Activated naive CD4-positive, alpha-beta T cell treated with anti-CD3 and anti-CD28 coated beads, Interleukin-2, amount 10 ng/mL, durations not matched to agents 7 days and 5 days (primary cell): ENCODE results near the gene SEZ6.

Experiments
- CTCF ChIA-PET: fragments of 350-600 bp; sonication (Branson Sonifier 250); formaldehyde crosslinking; loops from one replicate; lab custom pipeline; 2021; ENCODE audit warnings: antibody characterized with exemption; lab: Charles Lee
- DNase-seq: peaks from one replicate; pipeline ENCODE4 v3.0.0-alpha.2; 2020
- H3K27ac Mint-ChIP-seq: one replicate; pipeline ENCODE4 v1.8.0; 2021; ENCODE audit warnings: mild to moderate bottlenecking, moderate library complexity, mixed read lengths
- H3K27me3 Mint-ChIP-seq: one replicate; pipeline ENCODE4 v1.8.0; 2021; ENCODE audit warnings: mild to moderate bottlenecking, mixed read lengths
- H3K36me3 Mint-ChIP-seq: one replicate; pipeline ENCODE4 v1.8.0; 2021; ENCODE audit warnings: mixed read lengths
- H3K4me1 Mint-ChIP-seq: one replicate; pipeline ENCODE4 v1.8.0; 2021; ENCODE audit warnings: mixed read lengths
- H3K4me3 Mint-ChIP-seq: one replicate; pipeline ENCODE4 v1.8.0; 2021; ENCODE audit warnings: mild to moderate bottlenecking, moderate library complexity, mixed read lengths
- H3K9me3 Mint-ChIP-seq: one replicate; pipeline ENCODE4 v1.8.0; 2021; ENCODE audit warnings: mixed read lengths

SEZ6 gene, protein sequence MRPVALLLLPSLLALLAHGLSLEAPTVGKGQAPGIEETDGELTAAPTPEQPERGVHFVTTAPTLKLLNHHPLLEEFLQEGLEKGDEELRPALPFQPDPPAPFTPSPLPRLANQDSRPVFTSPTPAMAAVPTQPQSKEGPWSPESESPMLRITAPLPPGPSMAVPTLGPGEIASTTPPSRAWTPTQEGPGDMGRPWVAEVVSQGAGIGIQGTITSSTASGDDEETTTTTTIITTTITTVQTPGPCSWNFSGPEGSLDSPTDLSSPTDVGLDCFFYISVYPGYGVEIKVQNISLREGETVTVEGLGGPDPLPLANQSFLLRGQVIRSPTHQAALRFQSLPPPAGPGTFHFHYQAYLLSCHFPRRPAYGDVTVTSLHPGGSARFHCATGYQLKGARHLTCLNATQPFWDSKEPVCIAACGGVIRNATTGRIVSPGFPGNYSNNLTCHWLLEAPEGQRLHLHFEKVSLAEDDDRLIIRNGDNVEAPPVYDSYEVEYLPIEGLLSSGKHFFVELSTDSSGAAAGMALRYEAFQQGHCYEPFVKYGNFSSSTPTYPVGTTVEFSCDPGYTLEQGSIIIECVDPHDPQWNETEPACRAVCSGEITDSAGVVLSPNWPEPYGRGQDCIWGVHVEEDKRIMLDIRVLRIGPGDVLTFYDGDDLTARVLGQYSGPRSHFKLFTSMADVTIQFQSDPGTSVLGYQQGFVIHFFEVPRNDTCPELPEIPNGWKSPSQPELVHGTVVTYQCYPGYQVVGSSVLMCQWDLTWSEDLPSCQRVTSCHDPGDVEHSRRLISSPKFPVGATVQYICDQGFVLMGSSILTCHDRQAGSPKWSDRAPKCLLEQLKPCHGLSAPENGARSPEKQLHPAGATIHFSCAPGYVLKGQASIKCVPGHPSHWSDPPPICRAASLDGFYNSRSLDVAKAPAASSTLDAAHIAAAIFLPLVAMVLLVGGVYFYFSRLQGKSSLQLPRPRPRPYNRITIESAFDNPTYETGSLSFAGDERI

DNA sequence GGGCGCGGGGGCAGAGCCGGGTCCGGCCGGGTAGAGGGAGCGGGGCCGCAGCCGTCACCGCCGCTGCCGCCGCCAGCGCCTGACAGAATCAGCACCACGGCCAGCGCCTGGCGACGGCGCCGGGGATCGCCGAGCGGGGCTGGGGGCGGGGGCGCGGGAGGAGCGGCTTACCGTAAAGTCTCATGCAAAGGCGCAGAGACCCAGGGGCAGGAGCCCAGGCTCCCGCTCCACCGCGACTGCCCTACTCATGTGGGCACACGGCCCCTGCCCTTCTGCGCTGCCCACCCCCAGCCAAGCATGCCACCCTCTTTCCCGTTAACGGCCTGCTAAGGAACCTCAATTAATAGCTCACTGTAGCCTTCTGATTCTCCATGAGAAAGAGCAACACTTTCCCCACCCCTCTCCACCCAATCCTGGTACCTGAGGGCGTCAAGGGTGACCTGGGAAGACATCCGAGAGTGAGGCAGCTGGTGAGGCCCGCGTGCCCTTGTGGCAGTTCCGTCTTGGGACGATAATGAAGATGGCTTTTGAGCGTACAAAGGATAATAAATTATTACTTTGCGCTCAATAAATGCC is at the start of gene SEZ6:
TSS of gene SEZ6 (minus strand) at position 98 of the 576 bp plus-strand sequence. CDS start 164 bp downstream, outside the sequence.
- H3K4me3 Mint-ChIP-seq: no peak within 1 kb of the TSS
- H3K9me3 Mint-ChIP-seq: no peaks in the 10 kb centered on the region
- CTCF ChIA-PET: interaction anchor here (1.1 to 1.8 kb wide), 2 partner anchors 14 to 23 kb away, joined by 3 to 4 read pairs; no protein-coding TSS in a partner anchor
- no peak within 1 kb of the TSS for H3K27ac Mint-ChIP-seq
- H3K36me3 Mint-ChIP-seq: no peaks in the 10 kb centered on the region
- DNase-seq: peak; percentile 80
- peaks cover 3% of the 10 kb centered on the region for H3K4me1 Mint-ChIP-seq
- H3K27me3 Mint-ChIP-seq: peaks cover 88% of the 10 kb centered on the region

DNA sequence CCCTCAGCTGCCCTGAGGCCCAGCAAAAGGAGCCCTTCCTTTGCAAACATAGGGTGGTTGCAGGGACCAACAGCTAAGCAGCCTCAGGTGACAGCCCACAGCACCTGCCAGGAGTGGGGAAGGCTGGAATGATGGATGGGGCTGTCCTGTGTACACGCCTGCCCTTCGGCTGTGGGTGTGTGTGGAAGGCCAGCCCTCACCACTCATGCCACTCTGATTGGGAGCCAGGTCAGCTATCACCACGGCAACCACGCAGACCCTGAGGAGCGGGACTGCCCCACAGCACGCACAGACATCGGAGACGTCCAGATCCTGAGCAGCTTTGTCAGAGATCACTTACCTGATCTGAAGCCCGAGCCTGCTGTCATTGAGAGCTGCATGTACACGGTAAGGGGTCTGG is 49.0 kb upstream of the SEZ6 start:
- Mint-ChIP-seq H3K4me1 (no peaks in the 10 kb centered on the region), H3K27ac (no peak overlapping the region), H3K9me3 (no peaks in the 10 kb centered on the region), H3K27me3 (peaks cover 22% of the 10 kb centered on the region), H3K4me3 (no peak overlapping the region), H3K36me3 (no peaks in the 10 kb centered on the region)
- CTCF ChIA-PET: interaction anchor here (1.0 kb wide), 1 partner anchor 89 kb away, joined by 3 read pairs; no protein-coding TSS in a partner anchor
- DNase-seq: no peak

DNA sequence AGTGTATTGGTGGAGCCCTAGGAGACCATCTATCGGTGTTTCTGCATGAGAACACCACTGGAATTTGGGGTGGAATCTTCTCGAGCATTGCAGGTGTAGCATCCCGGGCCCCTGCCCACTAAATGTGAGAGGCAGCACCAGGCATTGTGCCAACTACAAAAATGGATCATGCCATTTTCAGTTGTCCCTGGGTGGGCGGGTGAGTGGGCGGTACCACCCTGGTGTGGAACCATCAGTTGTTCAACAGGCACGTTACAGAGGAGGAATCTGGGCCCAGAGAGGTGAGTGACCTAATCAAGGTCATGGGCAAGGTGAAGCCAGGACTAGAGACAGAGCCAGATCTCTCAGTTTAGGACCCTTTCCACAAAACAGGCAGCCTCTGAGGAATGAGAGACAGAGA is 45.9 kb upstream of the SEZ6 start:
- H3K27ac Mint-ChIP-seq: no peak overlapping the region
- CTCF ChIA-PET: interaction anchor here (0.5 kb wide), 1 partner anchor 325 kb away, joined by 3 read pairs; no protein-coding TSS in a partner anchor
- no peak overlapping the region for H3K4me3 Mint-ChIP-seq
- H3K9me3 Mint-ChIP-seq: no peaks in the 10 kb centered on the region
- DNase-seq: no peak
- H3K36me3 Mint-ChIP-seq: no peaks in the 10 kb centered on the region
- H3K4me1 Mint-ChIP-seq: no peaks in the 10 kb centered on the region
- H3K27me3 Mint-ChIP-seq: peaks cover 32% of the 10 kb centered on the region

DNA sequence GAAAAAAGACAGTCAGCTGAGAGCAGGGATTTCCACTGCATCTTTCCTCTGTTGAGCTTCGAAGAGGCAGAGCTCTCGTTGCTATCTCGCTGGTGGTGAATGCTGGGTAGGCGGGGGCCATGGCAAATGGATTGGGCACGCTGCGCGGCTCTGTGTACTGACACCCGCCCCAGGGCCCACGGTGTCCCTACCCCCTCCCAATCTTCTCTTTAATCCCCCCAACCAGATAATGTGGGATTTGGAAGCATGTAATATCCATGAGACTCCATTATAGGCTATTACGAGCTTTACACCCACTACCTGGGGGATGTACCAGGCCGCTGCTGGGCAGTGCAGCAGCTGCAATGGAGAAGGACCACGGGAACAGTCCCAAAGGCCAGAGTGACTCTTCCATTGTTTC is 45.4 kb upstream of the SEZ6 start:
- no peak for DNase-seq
- Mint-ChIP-seq H3K27me3 (peaks cover 34% of the 10 kb centered on the region), H3K4me1 (no peaks in the 10 kb centered on the region), H3K36me3 (no peaks in the 10 kb centered on the region), H3K4me3 (no peak overlapping the region), H3K27ac (no peak overlapping the region), H3K9me3 (no peaks in the 10 kb centered on the region)
- CTCF ChIA-PET: interaction anchor here (0.5 kb wide), 1 partner anchor 324 kb away, joined by 3 read pairs; no protein-coding TSS in a partner anchor

DNA sequence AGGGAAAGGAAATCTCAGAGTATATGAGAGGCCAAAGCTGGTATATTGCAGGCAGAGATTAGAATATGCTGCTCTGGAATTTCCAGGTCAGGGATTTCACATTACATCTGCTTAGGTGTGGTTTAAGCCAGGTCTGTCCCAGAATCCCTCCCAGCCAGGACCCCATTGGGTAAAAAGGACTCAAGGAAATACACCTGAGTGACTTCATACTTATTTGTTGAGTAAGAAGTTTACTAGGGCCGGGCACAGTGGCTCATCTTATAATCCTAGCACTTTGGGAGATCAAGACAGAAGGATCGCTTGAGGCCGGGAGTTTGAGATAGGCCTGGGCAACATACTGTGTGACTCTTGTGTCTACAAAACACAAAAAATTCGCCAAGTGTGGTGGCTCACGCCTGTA is 44.3 kb upstream of the SEZ6 start:
- Mint-ChIP-seq H3K27ac (no peak overlapping the region), H3K27me3 (peaks cover 28% of the 10 kb centered on the region), H3K9me3 (no peaks in the 10 kb centered on the region), H3K4me3 (no peak overlapping the region), H3K4me1 (no peaks in the 10 kb centered on the region), H3K36me3 (no peaks in the 10 kb centered on the region)
- CTCF ChIA-PET: no interaction called here
- DNase-seq: no peak

DNA sequence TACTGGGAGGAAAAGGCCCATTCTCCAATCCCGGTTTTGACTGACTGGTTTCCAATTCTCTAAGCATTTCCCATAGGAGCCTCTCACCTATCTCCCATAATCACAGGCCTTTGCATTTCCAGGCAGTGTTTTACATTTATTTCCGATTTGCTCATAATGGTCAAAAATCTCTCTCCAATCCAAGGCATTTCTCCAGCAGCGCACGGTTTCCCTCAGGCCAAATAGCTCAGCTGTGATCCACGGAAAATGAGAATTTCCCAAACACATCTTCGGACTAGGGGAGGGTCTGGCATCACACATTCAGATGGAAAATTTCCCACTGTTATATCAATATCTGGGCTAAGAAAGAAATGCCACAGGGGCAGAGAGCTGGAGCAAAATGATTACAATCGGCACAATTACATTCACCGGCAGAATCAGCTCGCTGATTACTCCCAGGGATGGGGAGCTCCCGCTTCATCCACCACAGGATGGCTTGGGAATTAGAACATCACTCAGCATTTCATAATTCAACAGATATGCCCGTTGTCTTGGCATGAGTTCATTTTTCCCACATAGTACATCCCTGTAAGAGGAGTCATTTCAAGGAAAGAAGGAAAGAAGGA is 43.8 kb upstream of the SEZ6 start:
- Mint-ChIP-seq H3K36me3 (no peaks in the 10 kb centered on the region), H3K27ac (no peak overlapping the region), H3K27me3 (peaks cover 31% of the 10 kb centered on the region), H3K9me3 (no peaks in the 10 kb centered on the region), H3K4me3 (no peak overlapping the region), H3K4me1 (no peaks in the 10 kb centered on the region)
- no peak for DNase-seq
- CTCF ChIA-PET: interaction anchor here (1.0 kb wide), 1 partner anchor 74 kb away, joined by 3 read pairs; no protein-coding TSS in a partner anchor

DNA sequence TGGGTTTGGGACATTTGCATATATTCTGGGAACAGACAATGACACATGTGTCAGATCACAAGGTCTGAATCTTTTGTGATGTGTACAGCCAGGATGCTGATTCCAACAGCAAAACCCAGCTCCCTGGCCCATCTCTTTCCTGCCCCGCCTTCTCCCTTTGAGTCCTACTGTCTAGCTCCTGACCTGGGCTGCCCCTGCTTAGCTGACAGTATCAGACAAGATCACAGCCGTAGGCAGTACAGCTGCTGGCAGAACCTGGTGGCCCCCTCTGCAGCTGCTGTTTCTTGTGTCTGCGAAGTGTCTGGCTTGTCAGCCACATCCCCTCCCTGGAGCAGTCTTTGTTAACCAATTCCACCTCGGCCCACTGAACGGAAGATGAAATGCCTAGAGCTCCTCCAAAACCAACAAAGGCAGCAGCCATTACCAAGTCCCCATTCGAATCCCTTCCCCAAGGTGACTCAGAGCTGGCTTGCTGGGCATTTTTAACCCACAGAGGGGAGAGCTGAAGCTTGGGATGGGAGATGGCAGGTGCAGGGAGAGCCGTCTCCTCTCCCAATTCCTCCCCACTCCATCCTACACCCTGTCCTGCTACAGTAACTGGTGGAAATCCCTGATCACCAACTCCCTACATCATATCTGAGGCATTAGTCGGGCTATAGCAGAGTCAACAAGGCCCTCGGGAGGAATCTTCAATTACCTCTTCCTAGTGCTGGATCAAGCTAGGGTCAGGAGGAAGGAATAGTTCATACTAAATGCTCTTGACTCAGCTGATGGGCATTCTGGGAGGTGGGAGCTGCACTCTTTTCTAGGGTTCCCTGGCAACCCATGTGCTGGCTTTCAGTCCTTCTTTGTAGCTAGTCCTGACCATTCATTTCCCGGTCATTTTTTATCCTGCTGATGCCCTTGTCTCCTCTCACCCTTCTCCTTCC is 42.9 kb upstream of the SEZ6 start:
- no peak overlapping the region for H3K27ac Mint-ChIP-seq
- CTCF ChIA-PET: interaction anchor here (0.6 to 1.4 kb wide), 3 partner anchors 68 to 493 kb away, joined by 3 to 4 read pairs (median 3); no protein-coding TSS in a partner anchor
- no peaks in the 10 kb centered on the region for H3K9me3 Mint-ChIP-seq
- no peaks in the 10 kb centered on the region for H3K4me1 Mint-ChIP-seq
- H3K36me3 Mint-ChIP-seq: no peaks in the 10 kb centered on the region
- peaks cover 37% of the 10 kb centered on the region for H3K27me3 Mint-ChIP-seq
- H3K4me3 Mint-ChIP-seq: no peak overlapping the region
- DNase-seq: no peak

DNA sequence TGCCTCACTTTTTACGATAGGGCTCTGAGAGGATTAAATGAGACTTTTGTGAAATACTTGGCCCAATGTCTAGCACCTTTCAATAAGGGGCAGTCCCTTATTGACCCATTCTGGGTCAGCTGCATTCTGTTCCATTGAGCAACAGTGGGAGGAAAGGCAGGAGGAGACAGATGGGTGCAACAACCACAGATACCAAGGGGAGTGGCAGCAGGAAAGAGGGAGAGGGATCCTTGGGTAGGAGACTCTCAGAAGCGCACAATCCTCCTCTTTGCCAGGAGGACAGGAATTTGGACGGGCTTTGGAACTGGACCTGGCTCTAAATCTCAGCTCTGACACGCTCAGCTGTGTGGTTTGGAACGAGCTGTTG is 40.6 kb upstream of the SEZ6 start:
- Mint-ChIP-seq H3K9me3 (no peaks in the 10 kb centered on the region), H3K27me3 (peaks cover 52% of the 10 kb centered on the region), H3K36me3 (no peaks in the 10 kb centered on the region), H3K4me1 (no peaks in the 10 kb centered on the region), H3K4me3 (no peak overlapping the region), H3K27ac (no peak overlapping the region)
- no peak for DNase-seq
- CTCF ChIA-PET: no interaction called here

DNA sequence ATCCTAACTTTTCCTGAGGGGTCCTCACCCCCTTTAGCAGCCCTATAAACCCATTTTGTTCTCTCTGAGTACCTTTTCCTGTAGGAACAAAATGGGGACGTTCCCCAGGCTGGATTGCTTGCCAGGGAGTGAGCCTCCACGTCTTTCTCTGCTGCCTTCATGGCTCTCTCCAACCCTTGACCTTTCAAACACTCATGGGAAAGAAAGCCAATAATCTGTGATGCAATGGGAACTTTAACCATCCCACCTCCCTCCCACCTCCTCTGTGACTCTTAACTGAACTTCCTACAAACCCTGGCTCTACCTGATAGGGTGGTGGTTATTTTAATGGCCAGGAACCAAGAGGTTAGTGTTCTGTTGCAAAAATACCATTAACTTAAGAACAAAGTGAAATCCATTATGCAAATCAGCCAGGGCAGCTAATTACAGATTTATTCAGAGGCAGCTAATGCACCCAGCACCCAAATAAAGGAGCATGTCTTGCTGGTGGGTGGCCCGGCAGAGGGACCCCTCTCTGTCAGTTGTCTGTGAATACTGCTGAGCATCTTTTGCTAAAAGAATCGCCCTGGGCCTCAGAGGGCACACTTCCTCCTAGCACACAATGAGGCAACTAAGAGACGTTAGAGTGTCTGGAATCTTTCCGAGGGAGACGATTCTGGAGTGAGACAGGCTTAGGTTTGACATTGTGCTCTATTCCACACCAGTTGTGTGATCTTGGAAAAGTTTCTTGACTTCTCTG is 40.1 kb upstream of the SEZ6 start:
- Mint-ChIP-seq H3K4me3 (no peak overlapping the region), H3K27ac (no peak overlapping the region), H3K36me3 (no peaks in the 10 kb centered on the region), H3K27me3 (peaks cover 58% of the 10 kb centered on the region), H3K4me1 (no peaks in the 10 kb centered on the region), H3K9me3 (no peaks in the 10 kb centered on the region)
- no peak for DNase-seq
- CTCF ChIA-PET: no interaction called here

DNA sequence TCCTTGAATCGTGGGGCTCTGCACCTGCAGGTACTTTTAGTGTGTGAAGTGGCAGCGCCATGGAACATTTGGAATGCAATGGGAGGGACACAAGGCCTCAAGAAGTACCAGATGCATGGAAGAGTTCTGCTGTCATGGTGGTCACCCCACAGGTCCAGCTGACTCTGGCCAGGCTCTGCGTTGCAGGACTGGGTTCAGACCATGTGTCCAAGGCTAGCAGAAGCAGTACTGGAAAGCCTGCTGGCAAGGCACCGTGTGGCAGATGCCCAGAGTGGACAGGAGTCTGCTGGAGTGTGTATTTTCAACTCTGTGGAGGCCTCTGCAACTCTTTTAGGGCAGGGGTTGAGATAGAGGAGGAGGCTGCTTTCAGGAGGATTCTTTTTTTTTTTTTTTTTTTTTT is 39.2 kb upstream of the SEZ6 start:
- H3K27me3 Mint-ChIP-seq: peaks cover 60% of the 10 kb centered on the region
- no peak overlapping the region for H3K27ac Mint-ChIP-seq
- no peaks in the 10 kb centered on the region for H3K36me3 Mint-ChIP-seq
- H3K4me1 Mint-ChIP-seq: no peaks in the 10 kb centered on the region
- DNase-seq: no peak
- CTCF ChIA-PET: interaction anchor here (1.6 kb wide), 1 partner anchor 80 kb away, joined by 3 read pairs; no protein-coding TSS in a partner anchor
- no peaks in the 10 kb centered on the region for H3K9me3 Mint-ChIP-seq
- H3K4me3 Mint-ChIP-seq: no peak overlapping the region

DNA sequence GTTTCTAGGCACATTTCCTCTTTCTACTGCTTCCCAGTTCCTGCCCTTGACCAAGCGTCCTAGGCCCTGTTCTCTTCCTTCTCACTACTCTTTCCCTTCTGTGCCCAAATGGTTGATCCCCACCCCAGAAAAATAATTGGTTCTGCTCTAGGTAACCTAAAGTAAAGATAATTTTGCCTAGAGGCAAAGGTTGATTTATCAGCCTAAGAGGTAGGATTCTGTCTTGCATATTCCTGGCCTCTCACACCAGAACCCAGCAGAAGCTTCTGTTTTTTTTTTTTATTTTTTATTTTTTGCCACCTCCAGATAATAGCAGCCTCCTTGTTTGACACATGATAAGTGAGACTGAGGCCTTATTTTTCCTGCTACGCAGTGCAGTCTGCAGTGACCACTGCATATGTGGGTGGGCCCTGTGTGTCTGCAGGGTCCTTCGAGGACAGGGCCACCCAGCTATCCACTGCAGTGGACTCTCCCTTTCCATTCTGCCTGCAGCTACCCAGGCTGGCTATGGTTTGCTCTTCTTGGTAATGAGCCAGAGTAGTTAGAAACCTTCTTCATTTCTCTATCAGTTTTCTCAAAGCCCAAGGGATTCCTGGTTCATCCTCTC is 37.8 kb upstream of the SEZ6 start:
- Mint-ChIP-seq H3K36me3 (no peaks in the 10 kb centered on the region), H3K27ac (no peak overlapping the region), H3K4me3 (no peak overlapping the region), H3K27me3 (peaks cover 48% of the 10 kb centered on the region), H3K4me1 (no peaks in the 10 kb centered on the region), H3K9me3 (no peaks in the 10 kb centered on the region)
- CTCF ChIA-PET: interaction anchor here (1.6 kb wide), 1 partner anchor 79 kb away, joined by 3 read pairs; no protein-coding TSS in a partner anchor
- DNase-seq: no peak
